GM23338 (cell line): ENCODE measurements around the gene THUMPD3.

Experiments used
- CREB1 ChIP-seq: fragments of 250-450 bp; sonication (Bioruptor Pico); IDR thresholded peaks from 2 replicates; pipeline ENCODE4 v1.5.0; 2020; ENCODE audit warnings: low read depth, mild to moderate bottlenecking, moderate library complexity
- CTCF ChIP-seq, 2 experiments: fragments of 200-600 bp in 1 of 2; sonication (generic) in 1 of 2; conservative IDR thresholded peaks; 2 replicates each; pipeline versions ENCODE4 v1.5.1 to v1.6.1; 2016 to 2017; ENCODE audit warnings: antibody characterized with exemption in 2 of 2, low read depth in 2 of 2, mild to moderate bottlenecking in 2 of 2, moderate library complexity in 1 of 2
- ETS1 ChIP-seq: IDR thresholded peaks from 2 replicates; pipeline ENCODE4 v1.6.1; 2016; ENCODE audit warnings: antibody characterized with exemption
- EZH2 ChIP-seq: fragments of 200-600 bp; sonication (generic); IDR thresholded peaks from one replicate; pipeline ENCODE4 v1.8.0; 2017; ENCODE audit warnings: antibody characterized with exemption, mild to moderate bottlenecking, low read depth; ENCODE audit not compliant: unreplicated experiment
- EZH2phosphoT487 ChIP-seq: fragments of 200-600 bp; sonication (generic); IDR thresholded peaks from one replicate; pipeline ENCODE4 v1.8.1; 2018; ENCODE audit warnings: antibody characterized with exemption; ENCODE audit not compliant: unreplicated experiment
- JUNB ChIP-seq: IDR thresholded peaks from one replicate; pipeline ENCODE4 v1.6.1; 2016; ENCODE audit warnings: antibody characterized with exemption; ENCODE audit not compliant: unreplicated experiment
- NANOG ChIP-seq: IDR thresholded peaks from 2 replicates; pipeline ENCODE4 v1.6.1; 2016; ENCODE audit warnings: antibody characterized with exemption, borderline replicate concordance
- POLR2AphosphoS5 ChIP-seq: IDR thresholded peaks from 2 replicates; pipeline ENCODE4 v1.6.1; 2016; ENCODE audit warnings: antibody characterized with exemption, low read depth
- REST ChIP-seq: IDR thresholded peaks from one replicate; pipeline ENCODE4 v1.6.1; 2018; ENCODE audit warnings: antibody characterized with exemption; ENCODE audit not compliant: unreplicated experiment
- ZNF114 ChIP-seq: fragments of 250-450 bp; sonication (Bioruptor Pico); IDR thresholded peaks from 2 replicates; pipeline ENCODE4 v1.5.0; 2020; ENCODE audit warnings: mild to moderate bottlenecking, moderate library complexity
- ZNF331 ChIP-seq: fragments of 250-450 bp; sonication (Bioruptor Pico); IDR thresholded peaks from 2 replicates; pipeline ENCODE4 v1.5.0; 2020; ENCODE audit warnings: low read depth, mild to moderate bottlenecking, moderate library complexity

GRCh38 chr3:9386501-9387321, 23.9 kb downstream of the THUMPD3 start:
- TF ChIP-seq CTCF (conservative IDR thresholded peaks at IDR 0.05; ENCODE audit: low read depth in 2 of 2) (no peak), POLR2AphosphoS5 (no peak; the same call in 1 of the 2 replicates), EZH2phosphoT487 (no peak), JUNB (no peak), REST (no peak), EZH2 (no peak), ZNF114 (CRISPR knock-in tag) (no peak), ETS1 (no peak), ZNF331 (CRISPR knock-in tag) (no peak), CREB1 (CRISPR knock-in tag) (no peak), NANOG (no peak)
